ENCODE data around the gene PPM1M. TPM values are rescaled to one million over a fixed set of nuclear protein-coding genes. Genes with fewer than 3 reads are reported as not detected.

The PPM1M gene
- total RNA-seq = 1 to 10 TPM; 2.0 to 8.4 (median 6.2) TPM

GRCh38 chr3:52245322-52246263 is at the start of gene PPM1M:
TSS of gene PPM1M (plus strand) at chr3:52245759. CDS start at chr3:52245825, 66 bp downstream.
- Histone ChIP-seq H3K27ac (peak within 1 kb of the TSS; percentile 83 to 92 (median 85)), H3K36me3 (no peaks in the 10 kb centered on the region), H3K4me1 (peaks cover 0 to 23% (median 11%) of the 10 kb centered on the region in 4 donors), H3K9me3 (no peaks in the 10 kb centered on the region), H3K4me3 (peak within 1 kb of the TSS; percentile 33 to 62 (median 50)), H3K27me3 (no peaks in the 10 kb centered on the region)
- TF ChIP-seq POLR2A (IDR thresholded peaks at IDR 0.05) (no peak), EP300 (IDR thresholded peaks at IDR 0.05; ENCODE audit: low read depth) (no peak), CTCF (IDR thresholded peaks at IDR 0.05) (no peak), POLR2AphosphoS5 (IDR thresholded peaks at IDR 0.05) (no peak)
- intact Hi-C loops (cut with DNase I; ENCODE audit: low total_unique reads) = loop anchor here (1.0 kb wide), 1 partner anchor 38 kb away; no protein-coding TSS in a partner anchor
- DNase-seq = peak; percentile 67
- WGBS, 2 donors (ENCODE audit: low coverage in 1 of 2) = 7% methylated on average over 27 of the region's 98 CpGs; no CpG with 5 or more reads in 1 of the 2 donors
- in situ Hi-C loops (cut with MboI; ENCODE audit: low pct_ligation_motif_present in 1 of 4, low pct_unique_long_range_greater_than_20kb in 1 of 4, low sequenced_read_pairs in 3 of 4) = loop anchor here in 2 of 4 donors (25.0 kb wide), 1 partner anchor 92 kb away; no protein-coding TSS in a partner anchor

GRCh38 chr3:52195823-52196331 is 49.7 kb upstream of the PPM1M start:
- peaks cover 20 to 62% (median 32%) of the 10 kb centered on the region in 4 donors for H3K4me1 ChIP-seq
- DNase-seq = peak; percentile 24
- no peak overlapping the region for H3K4me3 ChIP-seq
- no peaks in the 10 kb centered on the region for H3K27me3 ChIP-seq
- intact Hi-C loops (cut with DNase I; ENCODE audit: low total_unique reads) = no loop called here
- H3K9me3 ChIP-seq = no peaks in the 10 kb centered on the region
- in situ Hi-C loops (cut with MboI; ENCODE audit: low pct_ligation_motif_present in 1 of 4, low pct_unique_long_range_greater_than_20kb in 1 of 4, low sequenced_read_pairs in 3 of 4) = no loop called here
- TF ChIP-seq CTCF (IDR thresholded peaks at IDR 0.05) (no peak), EP300 (IDR thresholded peaks at IDR 0.05; ENCODE audit: low read depth) (no peak), POLR2A (IDR thresholded peaks at IDR 0.05) (no peak), POLR2AphosphoS5 (IDR thresholded peaks at IDR 0.05) (no peak)
- 64 to 67% methylated on average over 3 to 10 of the region's 10 CpGs for WGBS, 2 donors (ENCODE audit: low coverage in 1 of 2)
- H3K36me3 ChIP-seq = no peaks in the 10 kb centered on the region
- peak overlapping the region; percentile 87 to 93 (median 89) for H3K27ac ChIP-seq

GRCh38 chr3:52196977-52197376 is 48.6 kb upstream of the PPM1M start:
- in situ Hi-C loops (cut with MboI; ENCODE audit: low pct_ligation_motif_present in 1 of 4, low pct_unique_long_range_greater_than_20kb in 1 of 4, low sequenced_read_pairs in 3 of 4) = no loop called here
- H3K4me1 ChIP-seq = peaks cover 20 to 71% (median 33%) of the 10 kb centered on the region in 4 donors
- peak; percentile 90 for DNase-seq
- H3K4me3 ChIP-seq = no peak overlapping the region
- H3K27ac ChIP-seq = peak overlapping the region; percentile 87 to 93 (median 89)
- intact Hi-C loops (cut with DNase I; ENCODE audit: low total_unique reads) = no loop called here
- TF ChIP-seq POLR2A (IDR thresholded peaks at IDR 0.05) (no peak), POLR2AphosphoS5 (IDR thresholded peaks at IDR 0.05) (peak; percentile 2 to 65 (median 42))
- no peaks in the 10 kb centered on the region for H3K9me3 ChIP-seq
- WGBS, 2 donors (ENCODE audit: low coverage in 1 of 2) = 32% methylated on average over 3 of the region's 3 CpGs; no CpG with 5 or more reads in 1 of the 2 donors
- no peaks in the 10 kb centered on the region for H3K27me3 ChIP-seq
- peaks cover 0 to under 1% (median 0%) of the 10 kb centered on the region in 4 donors for H3K36me3 ChIP-seq

- Histone ChIP-seq H3K27ac (peak overlapping the region; percentile 87 to 93 (median 89)), H3K9me3 (no peaks in the 10 kb centered on the region), H3K4me1 (peaks cover 20 to 76% (median 33%) of the 10 kb centered on the region in 4 donors), H3K36me3 (peaks cover 0 to 5% (median 1%) of the 10 kb centered on the region in 4 donors), H3K4me3 (peak overlapping the region in 3 of 4 donors; percentile 65 to 82 (median 78)), H3K27me3 (no peaks in the 10 kb centered on the region)
- intact Hi-C loops (cut with DNase I; ENCODE audit: low total_unique reads) = no loop called here
- in situ Hi-C loops (cut with MboI; ENCODE audit: low pct_ligation_motif_present in 1 of 4, low pct_unique_long_range_greater_than_20kb in 1 of 4, low sequenced_read_pairs in 3 of 4) = no loop called here
- no peak for DNase-seq
- 0 to 32% methylated on average over 1 to 10 of the region's 10 CpGs for WGBS, 2 donors (ENCODE audit: low coverage in 1 of 2)
- TF ChIP-seq EP300 (IDR thresholded peaks at IDR 0.05; ENCODE audit: low read depth) (no peak), CTCF (IDR thresholded peaks at IDR 0.05) (no peak), POLR2A (IDR thresholded peaks at IDR 0.05) (no peak), POLR2AphosphoS5 (IDR thresholded peaks at IDR 0.05) (no peak)
Observed at GRCh38 chr3:52197499-52197841, 48.1 kb upstream of the PPM1M start.

Measured in transverse colon (tissue), 4 donors.